Glutamatergic neuron (in vitro differentiated cells): ENCODE results near the gene GBP1. TPM values are rescaled to one million over a fixed set of nuclear protein-coding genes. Genes with fewer than 3 reads are reported as not detected.
"Not testable (repeated sequence)": the region's sequence is repeated elsewhere in the genome, so short reads cannot be mapped to it uniquely, and the experiment has no call there.

Source experiments
- DNase-seq: peaks from one replicate; pipeline ENCODE4 v3.0.0; 2022
- H3K27ac Mint-ChIP-seq: one replicate; pipeline ENCODE4 v1.8.0; 2020; ENCODE audit warnings: mild to moderate bottlenecking, mixed read lengths, inconsistent platforms; ENCODE audit not compliant: unreplicated experiment
- H3K27me3 Mint-ChIP-seq: one replicate; pipeline ENCODE4 v1.8.0; 2020; ENCODE audit warnings: mild to moderate bottlenecking, moderate library complexity, mixed read lengths, inconsistent platforms; ENCODE audit not compliant: unreplicated experiment
- H3K36me3 Mint-ChIP-seq: one replicate; pipeline ENCODE4 v1.8.0; 2020; ENCODE audit warnings: mild to moderate bottlenecking, mixed read lengths, inconsistent platforms; ENCODE audit not compliant: unreplicated experiment
- H3K4me1 Mint-ChIP-seq: one replicate; pipeline ENCODE4 v1.8.0; 2020; ENCODE audit warnings: mild to moderate bottlenecking, low read depth, mixed read lengths, inconsistent platforms; ENCODE audit not compliant: unreplicated experiment
- H3K4me3 Mint-ChIP-seq: one replicate; pipeline ENCODE4 v1.8.0; 2020; ENCODE audit warnings: mild to moderate bottlenecking, mixed read lengths, inconsistent platforms; ENCODE audit not compliant: unreplicated experiment
- H3K9me3 Mint-ChIP-seq: one replicate; pipeline ENCODE4 v1.8.0; 2020; ENCODE audit warnings: mild to moderate bottlenecking, moderate library complexity, mixed read lengths, inconsistent platforms; ENCODE audit not compliant: unreplicated experiment
- total RNA-seq: library from RNA; stranded (reverse); fragmentation: NEBNext Ultra II Directional; extraction: Animal tissue kit (Norgen Biotek cat#: 25700); gene quantifications from one replicate; pipeline ENCODE4 v1.2.1, GENCODE V29; 2021; ENCODE audit not compliant: unreplicated experiment
- TF ChIP-seq, protein P1 (sequence below): fragments of 200-600 bp; sonication (generic); IDR thresholded peaks from one replicate; pipeline ENCODE4 v1.5.0; 2021; ENCODE audit not compliant: partially characterized antibody, unreplicated experiment

The GBP1 gene
- total RNA-seq, 1 donor from 2014 or later = not detected

DNA sequence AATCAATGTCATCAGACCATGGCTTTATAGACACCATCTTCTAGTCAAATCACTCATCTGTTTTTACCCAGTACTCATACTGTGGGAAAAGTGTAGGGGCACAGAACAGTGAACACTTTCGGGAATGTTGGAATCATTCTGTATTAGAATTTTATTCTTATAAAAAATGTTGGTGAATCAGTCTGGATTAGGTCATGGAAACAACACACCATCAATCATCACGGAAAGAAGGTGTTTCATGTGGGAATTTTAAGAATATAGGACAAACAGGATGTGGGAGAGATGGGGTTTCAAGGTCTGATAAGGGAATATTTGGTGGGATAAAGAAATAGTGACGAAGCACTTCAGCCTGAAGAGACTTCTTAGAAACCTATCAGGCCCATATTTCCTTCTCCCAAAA lies 17.3 kb downstream of the GBP1 start:
- no peak for DNase-seq
- Mint-ChIP-seq H3K4me1 (no peaks in the 10 kb centered on the region), H3K9me3 (no peaks in the 10 kb centered on the region), H3K4me3 (no peak overlapping the region), H3K27me3 (no peaks in the 10 kb centered on the region), H3K27ac (no peak overlapping the region), H3K36me3 (peaks cover 3% of the 10 kb centered on the region)
- TF ChIP-seq, protein P1, sequence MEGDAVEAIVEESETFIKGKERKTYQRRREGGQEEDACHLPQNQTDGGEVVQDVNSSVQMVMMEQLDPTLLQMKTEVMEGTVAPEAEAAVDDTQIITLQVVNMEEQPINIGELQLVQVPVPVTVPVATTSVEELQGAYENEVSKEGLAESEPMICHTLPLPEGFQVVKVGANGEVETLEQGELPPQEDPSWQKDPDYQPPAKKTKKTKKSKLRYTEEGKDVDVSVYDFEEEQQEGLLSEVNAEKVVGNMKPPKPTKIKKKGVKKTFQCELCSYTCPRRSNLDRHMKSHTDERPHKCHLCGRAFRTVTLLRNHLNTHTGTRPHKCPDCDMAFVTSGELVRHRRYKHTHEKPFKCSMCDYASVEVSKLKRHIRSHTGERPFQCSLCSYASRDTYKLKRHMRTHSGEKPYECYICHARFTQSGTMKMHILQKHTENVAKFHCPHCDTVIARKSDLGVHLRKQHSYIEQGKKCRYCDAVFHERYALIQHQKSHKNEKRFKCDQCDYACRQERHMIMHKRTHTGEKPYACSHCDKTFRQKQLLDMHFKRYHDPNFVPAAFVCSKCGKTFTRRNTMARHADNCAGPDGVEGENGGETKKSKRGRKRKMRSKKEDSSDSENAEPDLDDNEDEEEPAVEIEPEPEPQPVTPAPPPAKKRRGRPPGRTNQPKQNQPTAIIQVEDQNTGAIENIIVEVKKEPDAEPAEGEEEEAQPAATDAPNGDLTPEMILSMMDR = no peak

DNA sequence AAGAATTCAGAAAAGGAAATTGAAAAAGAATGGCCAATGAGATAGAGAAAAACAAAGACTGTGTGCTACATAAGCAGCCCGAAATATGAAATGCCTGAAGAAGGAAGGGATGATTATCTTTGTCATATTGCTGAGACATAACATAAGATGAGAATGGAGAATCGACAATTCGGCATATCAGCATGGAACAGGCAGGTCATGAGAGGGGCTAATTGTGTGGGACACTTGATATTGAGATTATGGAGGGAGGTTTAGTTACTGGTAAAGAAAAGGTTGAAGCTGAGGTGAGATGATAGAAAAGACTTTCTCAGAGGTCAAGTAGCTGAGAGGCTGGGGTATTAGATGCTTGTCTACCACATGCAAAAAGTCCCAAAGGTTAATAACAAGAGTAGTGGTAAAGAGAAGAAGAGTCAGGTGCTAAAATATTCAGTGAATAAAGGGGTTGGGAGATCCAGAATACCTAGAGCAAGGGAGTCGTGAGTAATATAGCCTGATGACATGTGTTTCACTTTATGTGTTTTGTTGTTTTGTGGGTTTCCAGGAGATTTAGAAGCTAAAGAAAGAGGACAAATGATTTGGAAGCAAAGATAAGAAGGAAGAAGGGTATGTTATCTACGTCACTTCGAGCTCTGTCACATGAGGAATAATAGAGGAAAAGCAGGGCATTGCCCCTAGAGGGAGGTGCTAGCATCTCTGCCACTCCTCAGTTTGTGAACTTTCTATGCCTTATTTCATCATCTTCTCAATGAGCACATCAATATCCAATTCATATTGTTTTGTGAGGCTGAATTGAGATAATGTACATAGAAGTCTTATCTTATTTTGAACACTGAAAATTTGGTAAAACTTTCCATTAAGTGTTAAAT lies 18.5 kb downstream of the GBP1 start:
- not testable (repeated sequence) for H3K27ac Mint-ChIP-seq, H3K4me1 Mint-ChIP-seq, H3K36me3 Mint-ChIP-seq, H3K4me3 Mint-ChIP-seq, DNase-seq, H3K27me3 Mint-ChIP-seq, H3K9me3 Mint-ChIP-seq

DNA sequence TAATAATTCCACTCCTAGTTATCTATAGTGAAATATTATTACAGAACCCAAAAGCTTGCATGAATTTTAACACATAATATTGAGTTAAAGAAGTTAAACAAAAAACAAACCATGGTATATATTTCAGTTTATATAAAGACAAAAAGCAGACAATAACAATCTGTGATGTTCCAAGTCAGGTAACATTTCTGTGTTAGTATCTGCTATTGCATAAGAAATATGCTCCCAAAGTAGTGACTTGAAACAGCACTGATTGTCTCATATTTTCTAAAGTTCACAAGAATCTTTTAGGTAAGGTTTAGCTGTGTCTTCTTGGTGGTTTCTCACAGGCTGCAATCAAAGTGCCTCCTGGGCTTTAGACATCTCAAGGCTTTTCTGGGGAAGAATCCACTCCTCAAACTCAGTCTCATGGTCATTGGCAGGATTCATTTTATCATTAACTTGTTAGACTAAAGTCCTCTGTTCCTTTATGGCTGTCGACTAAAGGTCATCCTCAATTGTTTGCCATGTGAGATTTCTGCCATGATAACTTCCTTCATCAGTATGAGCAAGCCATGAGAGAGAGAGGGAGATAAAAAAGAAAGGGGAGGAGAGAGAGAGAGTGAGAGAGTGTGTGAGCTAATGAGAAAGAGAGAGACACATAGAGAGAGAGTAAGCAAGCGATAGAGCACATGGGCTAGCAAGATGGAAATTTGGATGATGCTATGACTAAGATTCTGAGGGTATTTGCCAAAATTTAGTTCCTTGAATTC lies 19.9 kb downstream of the GBP1 start:
- H3K27me3 Mint-ChIP-seq = no peaks in the 10 kb centered on the region
- no peaks in the 10 kb centered on the region for H3K4me1 Mint-ChIP-seq
- TF ChIP-seq, protein P1 = no peak
- peaks cover 4% of the 10 kb centered on the region for H3K36me3 Mint-ChIP-seq
- no peak for DNase-seq
- no peak overlapping the region for H3K4me3 Mint-ChIP-seq
- no peak overlapping the region for H3K27ac Mint-ChIP-seq
- H3K9me3 Mint-ChIP-seq = no peaks in the 10 kb centered on the region

DNA sequence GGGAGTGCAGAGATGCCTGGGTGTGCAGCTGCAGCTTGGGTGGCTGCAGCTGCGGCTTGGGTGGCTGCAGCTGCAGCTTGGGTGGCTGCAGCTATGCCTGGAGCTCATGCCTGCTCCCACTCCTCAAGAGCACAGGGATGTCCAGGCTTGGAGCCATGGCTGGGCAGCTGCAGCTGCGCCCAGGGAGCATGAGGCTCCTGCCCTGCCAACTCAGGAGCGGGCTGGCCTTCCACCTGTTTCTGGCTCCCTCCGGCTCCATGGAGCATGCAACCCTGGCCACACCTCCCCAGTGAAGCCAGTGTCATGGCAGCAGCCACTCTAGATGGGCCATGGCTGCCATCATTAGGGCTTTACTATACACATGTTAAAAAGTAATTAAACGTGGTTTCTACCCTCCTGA lies 21.1 kb downstream of the GBP1 start:
- Mint-ChIP-seq H3K27ac (no peak overlapping the region), H3K4me1 (no peaks in the 10 kb centered on the region), H3K9me3 (peaks cover 1% of the 10 kb centered on the region), H3K36me3 (peaks cover 4% of the 10 kb centered on the region), H3K4me3 (no peak overlapping the region), H3K27me3 (no peaks in the 10 kb centered on the region)
- DNase-seq = no peak
- TF ChIP-seq, protein P1 = no peak

DNA sequence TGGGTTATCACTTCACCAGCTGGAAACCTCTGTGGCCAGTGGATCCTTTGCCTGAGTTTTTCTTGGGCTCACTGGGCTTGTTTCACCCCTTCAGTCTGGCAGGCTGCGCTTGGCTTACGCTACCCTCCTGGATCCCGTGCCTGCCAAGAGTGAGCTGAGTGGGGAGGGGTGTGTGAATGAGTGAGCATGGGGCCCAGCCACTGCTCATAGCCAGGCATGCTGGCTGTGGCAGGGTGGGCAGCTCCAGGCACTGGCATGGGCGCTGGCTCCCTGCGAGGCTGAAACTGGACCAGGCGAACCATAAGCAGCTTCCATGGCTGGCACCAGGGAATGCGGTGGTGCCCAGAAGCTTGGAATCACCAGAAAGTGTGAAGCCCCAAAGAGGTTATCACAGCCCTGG lies 22.5 kb downstream of the GBP1 start:
- TF ChIP-seq, protein P1 = no peak
- Mint-ChIP-seq H3K4me1 (no peaks in the 10 kb centered on the region), H3K27ac (no peak overlapping the region), H3K4me3 (no peak overlapping the region), H3K27me3 (no peaks in the 10 kb centered on the region), H3K36me3 (peaks cover 4% of the 10 kb centered on the region), H3K9me3 (peaks cover 1% of the 10 kb centered on the region)
- no peak for DNase-seq
